CD4-positive, alpha-beta T cell treated with Interleukin-17A for 1 hour (primary cell): ENCODE results near the gene NUDT4.

Experiments used
- DNase-seq: peaks from one replicate; pipeline ENCODE4 v3.0.0-alpha.2; 2020

NUDT4 gene

GRCh38 chr12:93377252-93378195 lies at the start of gene NUDT4:
Gene NUDT4 (plus strand): TSS chr12:93377925. CDS start chr12:93378323, 398 bp downstream.
- DNase-seq, result peak; percentile 96

DNA sequence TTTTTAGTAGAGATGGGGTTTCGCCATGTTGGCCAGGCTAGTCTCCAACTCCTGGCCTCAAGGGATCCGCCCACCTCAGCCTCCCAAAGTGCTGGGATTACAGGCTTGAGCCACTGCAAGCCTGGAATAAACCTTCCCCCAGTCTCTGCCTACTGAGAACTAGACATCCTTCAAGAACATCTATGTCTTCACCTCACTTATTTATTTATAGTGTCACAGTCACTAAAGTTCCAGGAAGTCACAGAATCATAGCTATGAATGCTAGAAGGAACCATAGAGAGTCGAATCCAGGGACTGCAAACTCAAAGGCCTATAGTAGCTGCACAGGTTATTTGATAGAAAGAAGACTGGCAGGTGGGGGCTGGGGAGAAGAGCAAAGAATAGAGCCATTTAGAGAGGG lies 44.7 kb upstream of the NUDT4 start:
- DNase-seq, result no peak

GRCh38 chr12:93333828-93334227 lies 43.9 kb upstream of the NUDT4 start:
- DNase-seq, result no peak

- no peak for DNase-seq
Measured at GRCh38 chr12:93335603-93336162, 42.0 kb upstream of the NUDT4 start.

DNA sequence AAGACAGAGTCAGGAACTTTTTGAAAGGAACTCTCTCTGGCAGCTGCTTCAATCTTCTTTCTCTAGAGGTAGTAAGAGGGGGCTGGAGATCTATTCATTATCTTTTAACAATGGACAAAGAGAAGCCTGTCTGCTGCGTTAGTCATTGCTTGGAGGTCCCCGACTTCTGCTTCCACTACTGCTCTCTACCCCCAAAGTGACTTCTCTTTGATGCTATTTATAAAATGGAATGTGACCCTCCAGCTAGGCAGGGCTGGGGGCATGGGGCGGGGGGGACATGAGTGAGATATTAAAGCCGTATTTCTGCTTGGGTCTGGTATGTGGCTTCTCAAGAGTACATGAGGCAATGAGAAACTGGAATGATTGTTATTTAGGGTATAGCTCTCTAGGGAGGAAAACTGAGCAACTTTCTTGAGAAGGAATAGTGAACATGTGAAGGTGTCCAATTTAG lies 41.4 kb upstream of the NUDT4 start:
- no peak for DNase-seq

GRCh38 chr12:93338598-93338997 lies 39.1 kb upstream of the NUDT4 start:
- no peak for DNase-seq

- DNase-seq, result no peak
Measured at GRCh38 chr12:93339695-93340094, 38.0 kb upstream of the NUDT4 start.

- no peak for DNase-seq
Measured at GRCh38 chr12:93341409-93342049, 36.2 kb upstream of the NUDT4 start.

GRCh38 chr12:93347054-93347785 lies 30.5 kb upstream of the NUDT4 start:
- no peak for DNase-seq

- DNase-seq, result no peak
Measured at GRCh38 chr12:93348575-93349435, 28.9 kb upstream of the NUDT4 start.

GRCh38 chr12:93351726-93352125 lies 26.0 kb upstream of the NUDT4 start:
- DNase-seq, result no peak

- DNase-seq, result no peak
Measured at GRCh38 chr12:93352321-93352720, 25.4 kb upstream of the NUDT4 start.

DNA sequence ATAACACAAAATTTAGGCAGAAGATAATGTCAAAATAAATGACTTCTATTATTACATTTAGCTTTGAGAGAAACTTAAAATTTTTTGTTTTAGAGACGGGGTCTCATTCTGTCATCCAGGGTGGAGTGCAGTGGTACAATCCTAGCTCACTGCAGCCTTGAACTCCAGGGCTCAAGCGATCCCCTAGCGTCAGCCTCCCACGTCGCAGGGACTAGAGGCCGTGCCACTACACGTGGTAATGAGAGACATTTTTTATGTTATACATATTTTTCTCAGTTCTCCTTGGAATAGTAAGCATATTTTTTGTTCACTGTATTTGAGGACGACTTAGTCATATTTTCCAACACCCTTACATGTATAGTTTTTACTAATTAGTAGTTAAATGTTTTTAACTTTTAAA lies 21.5 kb upstream of the NUDT4 start:
- no peak for DNase-seq

- DNase-seq, result no peak
Measured at GRCh38 chr12:93358058-93358457, 19.7 kb upstream of the NUDT4 start.

- no peak for DNase-seq
Measured at GRCh38 chr12:93358821-93359220, 18.9 kb upstream of the NUDT4 start.

DNA sequence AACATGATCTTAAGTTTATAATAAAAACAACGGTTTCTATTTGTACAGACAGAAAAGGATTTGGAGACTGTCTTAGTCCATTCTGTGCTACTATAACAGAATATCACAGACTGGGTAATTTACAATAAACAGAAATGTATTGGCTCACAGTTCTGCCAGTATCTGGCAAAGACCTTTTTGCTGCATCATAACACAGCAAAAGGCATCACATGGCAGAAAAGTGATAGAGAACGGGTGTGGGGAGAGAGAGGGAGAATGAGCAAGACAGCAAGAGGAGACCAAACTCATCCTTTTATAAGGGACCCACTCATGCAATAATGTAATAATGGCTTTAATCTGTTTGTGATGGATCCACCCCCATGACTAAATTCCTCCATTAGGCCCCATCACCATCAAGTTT lies 17.0 kb upstream of the NUDT4 start:
- DNase-seq, result no peak

DNA sequence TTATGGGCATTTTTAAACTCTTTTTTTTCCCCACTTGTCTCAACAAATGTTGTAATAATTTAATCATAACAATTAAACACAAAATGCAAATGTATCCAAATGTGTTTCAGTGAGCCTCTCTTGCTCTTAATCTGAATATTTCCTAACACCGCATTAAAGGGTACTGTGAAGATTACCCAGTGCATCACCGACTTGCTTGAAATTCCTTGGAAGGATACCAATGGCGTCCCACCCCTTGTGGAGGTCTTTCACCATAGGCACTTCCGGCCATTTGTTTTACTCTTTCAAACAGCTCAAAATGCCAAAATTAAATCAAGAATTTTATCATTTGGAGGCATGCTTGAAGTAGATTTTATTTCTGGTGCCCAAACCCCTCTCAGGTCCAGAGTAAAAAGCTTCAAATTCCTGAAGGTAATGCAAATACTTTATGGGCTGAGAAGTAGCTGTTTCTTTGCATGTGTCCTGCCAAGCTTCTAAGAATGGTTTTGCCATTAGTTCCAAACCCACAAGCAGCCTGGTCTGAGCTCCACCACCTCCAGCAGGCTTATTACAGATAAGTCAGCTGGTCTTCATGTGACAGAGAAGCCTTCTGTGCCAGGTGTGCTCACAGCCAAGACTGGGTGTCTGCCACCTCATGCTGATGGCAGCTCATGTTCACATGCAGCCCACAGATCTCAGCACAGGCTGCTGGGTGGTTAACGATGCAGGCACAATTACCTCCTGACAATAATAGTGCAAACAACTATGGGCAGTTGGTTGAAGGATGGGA lies 16.4 kb upstream of the NUDT4 start:
- DNase-seq, result no peak

DNA sequence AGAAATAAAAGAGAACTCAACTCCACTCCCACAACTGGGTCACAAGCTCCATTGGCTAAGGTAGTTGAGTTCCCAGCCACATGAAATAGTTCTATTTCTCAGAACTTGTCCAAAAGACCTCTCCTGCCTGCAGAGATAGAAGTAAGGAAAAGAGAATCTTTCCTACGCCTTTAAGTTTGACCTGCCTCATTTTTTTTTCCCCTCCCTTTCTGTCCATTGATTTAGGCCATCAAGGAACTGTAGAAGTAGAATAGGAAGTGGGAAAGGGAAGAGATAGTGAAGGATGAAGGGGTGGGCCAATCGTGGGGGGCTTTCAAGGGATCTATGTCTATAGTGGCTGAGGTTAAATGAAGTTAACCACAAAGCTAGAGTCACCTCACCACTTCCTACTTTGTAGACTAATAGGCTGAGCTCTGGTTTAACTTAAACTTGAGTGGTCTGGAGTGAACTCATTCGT lies 13.9 kb upstream of the NUDT4 start:
- DNase-seq, result peak; percentile 29

DNA sequence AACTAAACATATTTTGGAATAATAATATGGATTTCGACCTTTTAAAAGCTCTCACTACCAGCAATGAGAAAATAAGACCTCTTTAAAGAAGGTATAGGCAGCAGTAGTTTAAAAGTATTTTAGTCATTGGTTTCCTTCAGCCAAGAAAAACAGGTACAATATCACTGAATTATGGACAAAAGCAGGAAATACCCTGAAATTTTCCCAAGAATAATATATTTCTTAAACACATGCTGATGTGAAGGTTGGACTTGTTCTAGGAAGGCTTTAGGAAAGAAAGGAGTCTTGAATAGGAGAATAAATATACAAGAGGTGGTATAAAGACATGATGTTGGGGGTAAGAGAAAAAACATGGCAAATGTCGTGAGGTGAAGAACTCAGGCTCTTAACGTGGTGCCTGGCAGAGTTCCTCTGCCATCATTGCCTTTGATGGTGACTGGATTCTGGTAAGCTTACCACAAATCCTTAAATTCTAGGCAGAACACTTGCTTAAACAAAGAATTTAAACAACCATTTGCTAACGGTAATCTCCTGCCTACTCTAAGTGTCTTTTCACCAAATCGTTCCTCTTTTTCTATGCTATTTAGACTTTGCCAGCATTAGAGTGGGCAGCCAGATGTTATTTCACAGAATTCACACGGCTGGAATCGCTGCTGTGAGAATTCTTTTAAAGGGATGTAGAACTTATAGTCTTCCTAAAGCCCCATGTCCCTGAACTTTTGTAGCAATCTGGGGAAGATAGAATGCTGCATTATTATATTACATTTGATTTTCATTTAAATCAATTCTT lies 11.9 kb upstream of the NUDT4 start:
- no peak for DNase-seq

- no peak for DNase-seq
Measured at GRCh38 chr12:93366422-93366821, 11.3 kb upstream of the NUDT4 start.
